Activated CD8-positive, alpha-beta T cell treated with anti-CD3 and anti-CD28 coated beads, Interleukin-2, amount 10 ng/mL, durations not matched to agents 7 days and 5 days (primary cell): ENCODE data around the gene CREB3L4. TPM values are rescaled to one million over a fixed set of nuclear protein-coding genes. Genes with fewer than 3 reads are reported as not detected.

Experiments
- ATAC-seq: fragments of 150-1000 bp; cut with Tn5 transposase; one replicate; pipeline ENCODE4 v1.10.0; 2021; ENCODE audit warnings: moderate library complexity
- CTCF ChIA-PET: fragments of 350-600 bp; sonication (Branson Sonifier 250); formaldehyde crosslinking; loops from one replicate; lab custom pipeline; 2021; ENCODE audit warnings: antibody characterized with exemption; lab: Charles Lee
- POLR2A ChIA-PET: fragments of 350-600 bp; sonication (Branson Sonifier 250); formaldehyde crosslinking; loops from one replicate; lab custom pipeline; 2021; ENCODE audit warnings: antibody characterized with exemption; lab: Charles Lee
- DNase-seq: peaks from one replicate; pipeline ENCODE4 v3.0.0-alpha.2; 2020
- H3K27ac Mint-ChIP-seq: one replicate; pipeline ENCODE4 v1.8.0; 2021; ENCODE audit warnings: mild to moderate bottlenecking, mixed read lengths
- H3K27me3 Mint-ChIP-seq: one replicate; pipeline ENCODE4 v1.8.0; 2021; ENCODE audit warnings: low read depth, mixed read lengths
- H3K36me3 Mint-ChIP-seq: one replicate; pipeline ENCODE4 v1.8.0; 2021; ENCODE audit warnings: low read depth, mixed read lengths
- H3K4me1 Mint-ChIP-seq: one replicate; pipeline ENCODE4 v1.8.0; 2021; ENCODE audit warnings: low read depth, mixed read lengths
- H3K4me3 Mint-ChIP-seq: one replicate; pipeline ENCODE4 v1.8.0; 2021; ENCODE audit warnings: mild to moderate bottlenecking, mixed read lengths
- H3K9me3 Mint-ChIP-seq: one replicate; pipeline ENCODE4 v1.8.0; 2022; ENCODE audit warnings: mixed read lengths; ENCODE audit not compliant: insufficient read depth
- total RNA-seq, 2 experiments: library from RNA; stranded (reverse); gene quantifications; one replicate each; pipeline ENCODE4 v1.2.3, GENCODE V29; 2021

The CREB3L4 gene
- total RNA-seq, 2 experiments from 2014 or later, result 5.7 to 9.0 TPM

DNA sequence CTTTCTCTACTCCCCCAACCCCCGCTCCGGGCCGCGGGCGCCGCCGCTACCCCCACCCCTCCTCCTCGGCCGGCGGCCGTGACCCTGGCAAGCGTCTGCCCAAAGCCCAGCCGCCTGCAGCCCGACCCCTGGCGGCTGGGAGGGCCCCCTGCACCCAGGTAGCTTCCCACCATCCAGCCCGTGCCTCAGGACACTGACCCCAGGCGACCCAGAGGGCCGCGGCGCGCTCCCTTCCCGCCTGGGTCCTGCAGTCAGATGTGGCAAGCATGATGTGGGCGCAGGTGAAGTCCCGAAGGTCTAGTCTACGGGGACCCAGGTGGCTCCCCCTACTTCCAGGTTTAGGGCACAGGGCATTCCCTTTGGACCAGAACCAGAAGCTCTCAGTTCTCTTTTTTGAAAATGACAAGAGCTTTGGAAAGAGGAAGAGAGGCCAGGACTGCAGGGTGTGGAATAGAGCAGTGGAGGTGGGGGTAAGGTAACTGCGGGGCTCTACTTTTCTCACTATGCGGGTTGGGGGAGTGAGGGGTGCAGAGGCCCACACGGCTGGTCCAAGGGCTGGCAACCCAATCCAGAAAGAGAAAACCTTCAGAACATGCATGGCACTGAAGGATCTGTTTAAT is 21.0 kb upstream of the CREB3L4 start, which contains the start of gene DENND4B:
TSS of gene DENND4B (minus strand) at position 97 of the 620 bp plus-strand sequence. CDS start 2,344 bp downstream, outside the sequence.
- ATAC-seq, result peak; percentile 66
- ChIA-PET POLR2A (interaction anchor here (0.6 to 5.9 kb wide), 17 partner anchors 11 to 164 kb away, joined by 3 to 71 read pairs (median 5); partner anchors contain the start of genes CREB3L4, CRTC2, GATAD2B and JTB), CTCF (interaction anchor here (0.6 to 5.5 kb wide), 29 partner anchors 8 to 378 kb away, joined by 3 to 70 read pairs (median 4); partner anchors contain the start of genes CHTOP, CREB3L4, CRTC2 and GATAD2B)
- H3K4me1 Mint-ChIP-seq, result peaks cover 32% of the 10 kb centered on the region
- H3K27me3 Mint-ChIP-seq, result no peaks in the 10 kb centered on the region
- H3K4me3 Mint-ChIP-seq, result peak within 1 kb of the TSS; percentile 96
- peaks cover 75% of the 10 kb centered on the region for H3K36me3 Mint-ChIP-seq
- DNase-seq, result peak; percentile 81
- H3K27ac Mint-ChIP-seq, result peak within 1 kb of the TSS; percentile 97
- no peaks in the 10 kb centered on the region for H3K9me3 Mint-ChIP-seq

DNA sequence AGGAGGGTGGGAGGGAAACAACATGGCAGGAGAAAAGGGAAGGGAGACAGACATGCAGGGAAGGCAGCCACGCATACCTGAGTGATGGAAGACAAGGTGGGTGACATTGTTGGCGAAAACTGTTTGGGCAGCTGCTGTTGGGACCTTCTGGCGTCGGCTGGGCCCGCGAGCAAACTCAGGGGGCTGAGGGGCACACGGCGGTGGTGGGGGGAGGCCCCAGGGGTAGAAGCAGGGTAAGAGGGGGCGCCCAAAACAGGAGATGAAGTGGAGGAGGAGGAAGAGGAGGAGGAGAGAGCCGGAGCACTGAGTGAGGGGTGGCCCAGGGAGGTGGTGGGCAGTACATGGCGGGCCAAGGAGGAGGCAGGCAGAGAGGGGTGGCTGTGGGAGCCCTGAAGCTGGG is 16.5 kb upstream of the CREB3L4 start:
- Mint-ChIP-seq H3K9me3 (no peaks in the 10 kb centered on the region), H3K27me3 (no peaks in the 10 kb centered on the region), H3K36me3 (peaks cover 69% of the 10 kb centered on the region), H3K4me3 (no peak overlapping the region), H3K27ac (peak overlapping the region; percentile 41), H3K4me1 (peaks cover 43% of the 10 kb centered on the region)
- ChIA-PET CTCF (no interaction called here), POLR2A (no interaction called here)
- DNase-seq, result no peak
- no peak for ATAC-seq

DNA sequence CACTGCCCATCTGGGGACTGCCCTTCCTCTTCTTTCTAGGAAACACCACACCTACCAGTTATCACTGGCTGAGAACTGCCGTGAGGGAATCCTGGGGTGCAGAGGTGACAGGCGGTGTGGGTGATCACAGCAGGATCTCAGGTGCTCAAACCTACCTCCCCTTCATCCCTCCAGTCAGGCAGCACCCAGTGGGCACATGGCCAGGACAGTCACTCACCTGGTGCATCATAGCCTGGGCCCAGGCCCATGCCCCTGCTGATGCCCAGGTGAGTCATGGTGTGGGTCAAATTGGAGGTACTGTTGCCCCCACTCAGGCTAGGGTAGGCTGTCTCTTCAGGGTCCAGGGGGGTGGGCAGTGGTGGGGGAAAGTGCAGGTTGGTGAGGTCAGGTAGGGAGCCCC is 15.9 kb upstream of the CREB3L4 start:
- peaks cover 47% of the 10 kb centered on the region for H3K4me1 Mint-ChIP-seq
- CTCF ChIA-PET, result no interaction called here
- no peak overlapping the region for H3K4me3 Mint-ChIP-seq
- ATAC-seq (no peak), DNase-seq (no peak)
- POLR2A ChIA-PET, result no interaction called here
- H3K36me3 Mint-ChIP-seq, result peaks cover 69% of the 10 kb centered on the region
- no peak overlapping the region for H3K27ac Mint-ChIP-seq
- no peaks in the 10 kb centered on the region for H3K27me3 Mint-ChIP-seq
- no peaks in the 10 kb centered on the region for H3K9me3 Mint-ChIP-seq

DNA sequence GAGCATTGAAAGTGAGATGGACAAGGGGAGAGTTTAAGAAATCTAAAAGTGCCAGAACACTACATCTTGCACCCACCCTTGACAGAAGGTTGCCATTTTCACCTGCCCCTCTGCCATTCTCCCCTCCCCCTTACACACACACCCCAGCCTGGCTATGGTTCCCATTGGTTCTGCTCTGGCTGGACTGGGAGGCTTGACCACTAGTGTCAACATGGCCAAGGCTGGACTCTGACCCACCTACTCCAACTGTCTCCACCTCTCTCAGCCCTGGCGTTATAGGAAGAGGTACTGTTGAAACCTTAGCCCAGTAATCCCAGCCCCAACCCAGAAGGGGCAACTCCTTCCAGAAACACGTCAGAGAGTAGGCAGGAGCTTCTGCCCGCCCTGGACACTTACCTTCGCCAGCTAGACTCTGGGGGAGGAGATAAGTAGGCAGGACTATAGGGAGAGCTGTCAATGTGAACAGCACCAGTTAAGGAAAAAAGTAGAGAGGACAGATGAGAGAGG is 13.8 kb upstream of the CREB3L4 start:
- ChIA-PET CTCF (interaction anchor here (1.4 to 5.4 kb wide), 2 partner anchors 7 to 32 kb away, joined by 3 to 28 read pairs; partner anchors contain the start of genes DENND4B and RAB13), POLR2A (interaction anchor here (0.6 to 7.4 kb wide), 5 partner anchors 8 to 284 kb away, joined by 3 to 63 read pairs (median 4); partner anchors contain the start of genes DENND4B and RPS27)
- Mint-ChIP-seq H3K36me3 (peaks cover 56% of the 10 kb centered on the region), H3K9me3 (no peaks in the 10 kb centered on the region), H3K4me3 (no peak overlapping the region), H3K27ac (peak overlapping the region; percentile 58), H3K27me3 (no peaks in the 10 kb centered on the region), H3K4me1 (peaks cover 48% of the 10 kb centered on the region)
- ATAC-seq (no peak), DNase-seq (no peak)

DNA sequence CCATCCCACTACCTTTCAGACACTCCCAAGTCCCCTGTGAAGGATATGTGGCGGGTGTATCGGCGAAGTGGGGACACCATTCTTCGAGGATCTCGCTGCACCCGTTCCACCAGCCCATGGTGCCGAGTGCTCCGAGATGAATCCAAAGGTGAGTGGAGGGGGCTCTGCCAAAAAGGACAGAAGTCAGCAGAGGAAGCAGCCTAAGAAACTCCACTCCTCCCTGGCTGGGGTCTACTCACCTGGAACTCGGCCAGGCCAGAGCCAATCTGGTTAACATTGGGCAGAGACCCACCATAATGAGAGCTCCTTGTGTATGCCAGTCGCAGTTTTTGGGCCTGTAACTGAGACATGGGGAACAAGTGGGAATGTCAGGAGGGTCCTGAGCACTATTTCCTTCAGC is 12.9 kb upstream of the CREB3L4 start:
- ChIA-PET POLR2A (interaction anchor here (0.6 to 7.4 kb wide), 4 partner anchors 9 to 285 kb away, joined by 3 to 63 read pairs (median 7); partner anchors contain the start of genes DENND4B and RPS27), CTCF (interaction anchor here (1.4 to 5.4 kb wide), 2 partner anchors 8 to 32 kb away, joined by 3 to 28 read pairs; partner anchors contain the start of genes DENND4B and RAB13)
- DNase-seq, result no peak
- no peaks in the 10 kb centered on the region for H3K27me3 Mint-ChIP-seq
- peaks cover 57% of the 10 kb centered on the region for H3K4me1 Mint-ChIP-seq
- H3K36me3 Mint-ChIP-seq, result peaks cover 54% of the 10 kb centered on the region
- H3K27ac Mint-ChIP-seq, result peak overlapping the region; percentile 58
- no peaks in the 10 kb centered on the region for H3K9me3 Mint-ChIP-seq
- H3K4me3 Mint-ChIP-seq, result no peak overlapping the region
- no peak for ATAC-seq

DNA sequence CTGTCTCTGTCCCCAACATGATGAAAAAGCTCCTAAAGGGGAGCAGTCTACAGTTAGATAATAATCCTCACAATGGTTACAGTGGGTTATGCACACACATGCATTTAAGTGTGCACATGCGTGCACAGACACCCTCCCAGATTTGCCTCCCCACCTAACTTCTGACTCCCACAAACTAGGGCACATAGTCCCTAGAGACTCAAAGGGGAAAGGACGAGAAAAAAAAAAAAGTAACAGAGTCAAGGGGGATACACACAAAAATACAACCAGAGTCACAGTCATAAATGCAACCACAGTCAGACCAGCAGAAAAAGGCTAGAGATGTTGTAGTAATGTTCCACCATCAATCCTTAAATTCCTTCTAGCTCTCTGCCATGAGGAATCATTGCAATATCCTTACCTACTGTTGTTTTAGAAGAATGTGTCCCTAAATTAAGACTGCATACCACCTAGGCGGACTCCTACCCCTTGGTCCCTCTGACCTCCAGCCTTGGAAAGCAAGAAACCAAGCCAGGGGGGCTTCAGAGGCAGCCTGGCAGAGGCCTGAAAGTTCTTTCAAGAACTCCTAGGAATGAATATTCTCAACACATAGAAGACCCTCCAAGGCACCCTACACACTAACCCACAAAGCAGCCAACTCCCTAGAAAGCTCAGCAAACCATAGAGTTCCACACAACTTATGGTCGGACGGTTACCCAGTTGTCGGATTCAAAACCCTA is 10.5 kb upstream of the CREB3L4 start:
- H3K9me3 Mint-ChIP-seq, result no peaks in the 10 kb centered on the region
- no peak for DNase-seq
- H3K4me1 Mint-ChIP-seq, result peaks cover 65% of the 10 kb centered on the region
- peak overlapping the region; percentile 94 for H3K27ac Mint-ChIP-seq
- H3K4me3 Mint-ChIP-seq, result peak overlapping the region; percentile 95
- POLR2A ChIA-PET, result interaction anchor here (0.5 to 7.4 kb wide), 9 partner anchors 10 to 286 kb away, joined by 3 to 63 read pairs (median 8); partner anchors contain the start of genes CREB3L4, DENND4B, GATAD2B and JTB
- H3K27me3 Mint-ChIP-seq, result no peaks in the 10 kb centered on the region
- CTCF ChIA-PET, result interaction anchor here (3.2 to 5.4 kb wide), 4 partner anchors 10 to 29 kb away, joined by 10 to 48 read pairs (median 29); partner anchors contain the start of genes CREB3L4, DENND4B, JTB and RAB13
- H3K36me3 Mint-ChIP-seq, result peaks cover 43% of the 10 kb centered on the region
- ATAC-seq, result no peak

DNA sequence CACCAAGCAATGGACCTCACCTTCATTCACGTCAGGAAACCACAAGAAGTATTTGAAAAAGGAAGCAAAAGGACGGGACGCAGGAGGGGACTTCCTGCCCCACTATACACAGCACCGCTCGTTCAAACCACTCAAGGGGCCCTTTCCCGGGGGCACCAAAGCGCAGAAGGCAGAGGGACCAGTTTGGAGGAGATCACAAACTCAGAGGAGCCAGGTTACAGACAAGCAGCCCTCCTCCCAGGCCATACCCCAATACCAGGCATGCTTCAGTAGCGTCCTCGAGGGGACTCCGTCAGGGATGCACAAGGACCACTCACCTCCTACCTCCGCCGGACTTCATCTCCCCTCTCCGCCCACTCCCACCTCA is 10.0 kb upstream of the CREB3L4 start:
- Mint-ChIP-seq H3K9me3 (no peaks in the 10 kb centered on the region), H3K27ac (peak overlapping the region; percentile 94), H3K36me3 (peaks cover 39% of the 10 kb centered on the region), H3K4me1 (peaks cover 71% of the 10 kb centered on the region), H3K27me3 (no peaks in the 10 kb centered on the region), H3K4me3 (peak overlapping the region; percentile 95)
- ChIA-PET CTCF (interaction anchor here (3.2 to 5.4 kb wide), 4 partner anchors 10 to 29 kb away, joined by 10 to 48 read pairs (median 29); partner anchors contain the start of genes CREB3L4, DENND4B, JTB and RAB13), POLR2A (interaction anchor here (1.1 to 7.4 kb wide), 7 partner anchors 10 to 35 kb away, joined by 3 to 63 read pairs (median 13); partner anchors contain the start of genes CREB3L4, DENND4B, GATAD2B and JTB)
- ATAC-seq, result peak; percentile 28
- peak; percentile 62 for DNase-seq

DNA sequence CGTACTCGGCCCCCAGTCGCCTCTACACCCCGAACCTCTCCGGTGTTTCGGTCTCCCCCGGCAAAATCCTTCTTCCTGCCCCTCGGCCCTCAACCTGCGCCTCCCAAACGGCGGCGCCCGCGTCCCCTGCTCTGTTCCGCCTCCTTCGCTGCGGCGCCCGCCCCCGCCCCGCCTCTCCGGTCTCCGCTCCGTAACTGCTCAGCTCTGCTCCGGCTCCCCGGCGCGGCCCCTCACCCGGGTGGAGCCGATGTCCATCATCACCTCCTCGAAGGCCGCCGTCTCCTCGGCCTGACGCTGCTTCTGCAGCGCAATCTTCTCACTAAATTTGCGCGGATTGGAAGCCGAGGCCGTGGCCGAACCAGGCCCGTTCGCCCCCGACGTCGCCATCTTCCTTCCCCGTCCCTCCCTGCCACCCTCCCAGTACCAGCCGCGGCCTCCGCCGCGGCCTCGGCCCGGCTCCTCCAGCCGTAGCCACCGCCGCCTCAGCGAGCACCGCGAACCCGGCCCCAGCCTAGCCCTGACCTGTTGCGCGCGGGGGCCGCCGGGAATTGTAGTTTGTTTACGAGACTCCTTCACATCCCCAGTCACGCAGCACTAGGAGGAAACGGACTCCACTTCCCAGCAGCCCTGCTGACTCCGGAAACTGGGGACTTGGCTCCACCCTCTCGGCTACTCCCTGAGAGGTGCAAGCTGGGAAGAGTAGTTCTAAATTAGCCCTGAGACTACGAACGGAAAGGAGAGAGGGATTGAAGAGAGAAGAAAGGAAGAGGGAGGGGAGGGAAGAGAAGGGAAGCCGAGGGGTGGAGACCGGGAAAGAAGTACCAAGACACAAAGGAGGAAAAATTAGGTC is 9.4 kb upstream of the CREB3L4 start, which contains the start of gene CRTC2:
TSS of gene CRTC2 (minus strand) at position 502 of the 850 bp plus-strand sequence. CDS start at position 387, 115 bp downstream.
- POLR2A ChIA-PET, result interaction anchor here (0.7 to 7.4 kb wide), 8 partner anchors 9 to 35 kb away, joined by 3 to 63 read pairs (median 6); partner anchors contain the start of genes CREB3L4, DENND4B, GATAD2B and JTB
- Mint-ChIP-seq H3K27ac (peak within 1 kb of the TSS; percentile 94), H3K27me3 (no peaks in the 10 kb centered on the region), H3K4me3 (peak within 1 kb of the TSS; percentile 95), H3K36me3 (peaks cover 36% of the 10 kb centered on the region), H3K9me3 (no peaks in the 10 kb centered on the region), H3K4me1 (peaks cover 70% of the 10 kb centered on the region)
- CTCF ChIA-PET, result interaction anchor here (0.8 to 5.4 kb wide), 5 partner anchors 9 to 137 kb away, joined by 4 to 48 read pairs (median 28); partner anchors contain the start of genes CREB3L4, DENND4B, JTB and RAB13
- DNase-seq (peak; percentile 99), ATAC-seq (peak; percentile 87)

DNA sequence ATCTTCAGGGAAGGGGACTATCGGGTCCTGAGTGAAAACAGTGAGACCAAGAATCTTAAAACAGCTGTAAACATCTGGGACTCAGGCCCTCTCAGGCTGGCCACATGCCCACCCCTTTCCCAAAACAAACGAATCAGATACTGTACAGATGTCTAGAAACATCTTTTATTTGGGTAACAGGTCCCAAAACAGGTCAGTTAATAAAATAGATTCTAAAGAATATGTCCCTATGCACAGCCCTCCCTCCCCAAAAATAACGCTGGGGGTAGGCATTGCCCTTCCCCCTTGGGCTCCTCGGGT is 8.8 kb upstream of the CREB3L4 start:
- H3K27me3 Mint-ChIP-seq, result no peaks in the 10 kb centered on the region

DNA sequence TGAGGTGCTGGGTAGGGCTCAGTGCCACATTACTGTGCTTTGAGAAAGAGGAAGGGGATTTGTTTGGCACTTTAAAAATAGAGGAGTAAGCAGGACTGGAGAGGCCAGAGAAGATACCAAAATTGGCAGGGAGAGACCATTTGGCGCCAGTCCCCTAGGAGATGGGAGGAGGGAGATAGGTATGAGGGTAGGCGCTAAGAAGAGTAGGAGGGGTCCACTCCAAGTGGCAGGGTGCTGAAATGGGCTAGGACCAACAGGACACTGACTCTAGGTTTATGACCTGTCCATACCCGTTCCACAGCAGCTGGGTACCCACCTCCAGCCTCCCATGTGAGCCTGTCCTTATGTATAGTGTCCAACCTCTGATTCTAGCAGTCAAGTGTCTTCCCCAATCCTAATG is 8.2 kb upstream of the CREB3L4 start:
- H3K4me1 Mint-ChIP-seq, result peaks cover 70% of the 10 kb centered on the region
- no peak for DNase-seq
- H3K9me3 Mint-ChIP-seq, result no peaks in the 10 kb centered on the region
- ChIA-PET POLR2A (interaction anchor here (1.0 to 7.4 kb wide), 4 partner anchors 8 to 31 kb away, joined by 3 to 63 read pairs (median 20); partner anchors contain the start of genes CREB3L4, DENND4B, JTB and RPS27), CTCF (interaction anchor here (0.8 to 5.4 kb wide), 5 partner anchors 8 to 138 kb away, joined by 4 to 48 read pairs (median 28); partner anchors contain the start of genes CREB3L4, DENND4B, JTB and RAB13)
- H3K36me3 Mint-ChIP-seq, result peaks cover 25% of the 10 kb centered on the region
- no peak for ATAC-seq
- no peaks in the 10 kb centered on the region for H3K27me3 Mint-ChIP-seq
- peak overlapping the region; percentile 1 for H3K27ac Mint-ChIP-seq
- no peak overlapping the region for H3K4me3 Mint-ChIP-seq

More for the DNA sequence above, 8.8 kb upstream of the CREB3L4 start:
- ChIA-PET POLR2A (interaction anchor here (0.7 to 7.4 kb wide), 7 partner anchors 9 to 36 kb away, joined by 3 to 63 read pairs (median 7); partner anchors contain the start of genes CREB3L4, DENND4B, GATAD2B and JTB), CTCF (interaction anchor here (0.8 to 5.4 kb wide), 5 partner anchors 8 to 137 kb away, joined by 4 to 48 read pairs (median 28); partner anchors contain the start of genes CREB3L4, DENND4B, JTB and RAB13)
- Mint-ChIP-seq H3K9me3 (no peaks in the 10 kb centered on the region), H3K4me3 (peak overlapping the region; percentile 95), H3K27ac (peak overlapping the region; percentile 94), H3K36me3 (peaks cover 31% of the 10 kb centered on the region), H3K4me1 (peaks cover 71% of the 10 kb centered on the region)
- ATAC-seq (no peak), DNase-seq (no peak)
